A549 (cell line): Measurements from ENCODE around the gene ANXA6.

Experiments
- CHD2 ChIP-seq: fragments of 150-350 bp; IDR thresholded peaks from 2 replicates; pipeline ENCODE4 v1.6.1; 2014; ENCODE audit warnings: low read length; ENCODE audit not compliant: partially characterized antibody
- PHF8 ChIP-seq: fragments of 200-600 bp; sonication (generic); IDR thresholded peaks from 2 replicates; pipeline ENCODE4 v1.6.1; 2016; ENCODE audit warnings: low read depth, mild to moderate bottlenecking, antibody characterized with exemption, moderate library complexity, borderline replicate concordance
- POLR2A ChIP-seq: IDR thresholded peaks from 2 replicates; pipeline ENCODE4 v1.6.1; 2012; ENCODE audit warnings: mild to moderate bottlenecking, low read length
- REST ChIP-seq: fragments of 200-600 bp; sonication (generic); IDR thresholded peaks from 2 replicates; pipeline ENCODE4 v1.6.1; 2016; ENCODE audit warnings: antibody characterized with exemption, mild to moderate bottlenecking, moderate library complexity
- USF2 ChIP-seq: fragments of 450-650 bp; IDR thresholded peaks from 2 replicates; pipeline ENCODE4 v1.6.1; 2014; ENCODE audit warnings: antibody characterized with exemption
- TF ChIP-seq, protein P1 (sequence below): fragments of >200 bp; sonication (Bioruptor Twin); formaldehyde crosslinking; IDR thresholded peaks from 3 replicates; pipeline ENCODE4 v1.5.1; 2016

- TF ChIP-seq PHF8 (no peak), CHD2 (no peak), USF2 (no peak), REST (no peak), POLR2A (no peak)
- TF ChIP-seq, protein P1, sequence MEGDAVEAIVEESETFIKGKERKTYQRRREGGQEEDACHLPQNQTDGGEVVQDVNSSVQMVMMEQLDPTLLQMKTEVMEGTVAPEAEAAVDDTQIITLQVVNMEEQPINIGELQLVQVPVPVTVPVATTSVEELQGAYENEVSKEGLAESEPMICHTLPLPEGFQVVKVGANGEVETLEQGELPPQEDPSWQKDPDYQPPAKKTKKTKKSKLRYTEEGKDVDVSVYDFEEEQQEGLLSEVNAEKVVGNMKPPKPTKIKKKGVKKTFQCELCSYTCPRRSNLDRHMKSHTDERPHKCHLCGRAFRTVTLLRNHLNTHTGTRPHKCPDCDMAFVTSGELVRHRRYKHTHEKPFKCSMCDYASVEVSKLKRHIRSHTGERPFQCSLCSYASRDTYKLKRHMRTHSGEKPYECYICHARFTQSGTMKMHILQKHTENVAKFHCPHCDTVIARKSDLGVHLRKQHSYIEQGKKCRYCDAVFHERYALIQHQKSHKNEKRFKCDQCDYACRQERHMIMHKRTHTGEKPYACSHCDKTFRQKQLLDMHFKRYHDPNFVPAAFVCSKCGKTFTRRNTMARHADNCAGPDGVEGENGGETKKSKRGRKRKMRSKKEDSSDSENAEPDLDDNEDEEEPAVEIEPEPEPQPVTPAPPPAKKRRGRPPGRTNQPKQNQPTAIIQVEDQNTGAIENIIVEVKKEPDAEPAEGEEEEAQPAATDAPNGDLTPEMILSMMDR: no peak
These were observed 62.1 kb downstream of the ANXA6 start for GRCh38 chr5:151095341-151096000.
